HG03103 (cell line): ENCODE data around the gene CRTAP.
A peak's percentile ranks its signal among the peaks of the same experiment; 100 is the strongest.
"Not testable (repeated sequence)": the region's sequence is repeated elsewhere in the genome, so short reads cannot be mapped to it uniquely, and the experiment has no call there.

Experiments
- ATAC-seq: cut with Tn5 transposase; IDR thresholded peaks from one replicate; pipeline ENCODE4 v1.9.1; 2021; ENCODE audit warnings: low read depth; ENCODE audit not compliant: unreplicated experiment

The CRTAP gene

GRCh38 chr3:33113772-33114621 is at the start of gene CRTAP:
TSS of gene CRTAP (plus strand) at chr3:33114014. CDS start at chr3:33114078, 64 bp downstream.
- peak; percentile 75 for ATAC-seq

GRCh38 chr3:33064929-33065328 is 48.9 kb upstream of the CRTAP start:
- ATAC-seq = no peak

GRCh38 chr3:33067484-33067883 is 46.3 kb upstream of the CRTAP start:
- ATAC-seq = no peak

- ATAC-seq = not testable (repeated sequence)
Measured at GRCh38 chr3:33069862-33070261, 44.0 kb upstream of the CRTAP start.

- no peak for ATAC-seq
Measured at GRCh38 chr3:33071181-33071580, 42.6 kb upstream of the CRTAP start.

- no peak for ATAC-seq
Measured at GRCh38 chr3:33071946-33072345, 41.9 kb upstream of the CRTAP start.

GRCh38 chr3:33074217-33075067 is 39.4 kb upstream of the CRTAP start:
- no peak for ATAC-seq

- no peak for ATAC-seq
Measured at GRCh38 chr3:33075995-33076394, 37.8 kb upstream of the CRTAP start.

GRCh38 chr3:33076952-33077351 is 36.9 kb upstream of the CRTAP start:
- ATAC-seq = no peak

- ATAC-seq = no peak
Measured at GRCh38 chr3:33077976-33078375, 35.8 kb upstream of the CRTAP start.

GRCh38 chr3:33079813-33080212 is 34.0 kb upstream of the CRTAP start:
- not testable (repeated sequence) for ATAC-seq

- no peak for ATAC-seq
Measured at GRCh38 chr3:33081812-33082211, 32.0 kb upstream of the CRTAP start.

- ATAC-seq = no peak
Measured at GRCh38 chr3:33083958-33084357, 29.9 kb upstream of the CRTAP start.

GRCh38 chr3:33088691-33089090 is 25.1 kb upstream of the CRTAP start:
- ATAC-seq = no peak

- peak; percentile 88 for ATAC-seq
Measured at GRCh38 chr3:33089515-33089914, 24.3 kb upstream of the CRTAP start.

- no peak for ATAC-seq
Measured at GRCh38 chr3:33091746-33092145, 22.1 kb upstream of the CRTAP start.

GRCh38 chr3:33092496-33093254 is 21.1 kb upstream of the CRTAP start:
- ATAC-seq = no peak

GRCh38 chr3:33093847-33094246 is 20.0 kb upstream of the CRTAP start:
- no peak for ATAC-seq

- no peak for ATAC-seq
Measured at GRCh38 chr3:33095436-33095835, 18.4 kb upstream of the CRTAP start.

GRCh38 chr3:33096093-33096868 is 17.5 kb upstream of the CRTAP start:
- peak; percentile 40 for ATAC-seq
